Dermis blood vessel endothelial cell (primary cell): Measurements from ENCODE around the gene LRIT1. TPM values are rescaled to one million over a fixed set of nuclear protein-coding genes. Genes with fewer than 3 reads are reported as not detected.

Source experiments
- DNase-seq: peaks from one replicate; pipeline ENCODE4 v3.0.0; 2010
- total RNA-seq: library from RNA; depleted of rRNA; stranded (reverse); fragments of >200 nt; gene quantifications from 2 replicates; pipeline ENCODE4 v1.2.3, GENCODE V29; 2014

Gene LRIT1
- total RNA-seq, 1 donor from 2014 or later: not detected

GRCh38 chr10:84191106-84191505 lies 50.2 kb downstream of the LRIT1 start:
- DNase-seq: no peak

GRCh38 chr10:84190621-84191020 lies 50.7 kb downstream of the LRIT1 start:
- DNase-seq: no peak

GRCh38 chr10:84188815-84189214 lies 52.5 kb downstream of the LRIT1 start:
- no peak for DNase-seq

- DNase-seq: no peak
Observed at GRCh38 chr10:84185526-84186175, 55.7 kb downstream of the LRIT1 start.

GRCh38 chr10:84184517-84184916 lies 56.8 kb downstream of the LRIT1 start:
- DNase-seq: no peak

- no peak for DNase-seq
Observed at GRCh38 chr10:84181631-84182030, 59.7 kb downstream of the LRIT1 start.

Other genes with a start within 250 kb of the LRIT1 start
- gene GHITM, start 102.0 kb downstream of the LRIT1 start, total RNA-seq: 192 and 193 TPM in 2 replicates
- 0.47 TPM in 1 of 2 replicates, not detected in the other for gene GPR15LG, start 67.7 kb downstream of the LRIT1 start, total RNA-seq
- 0.68 and 2.3 TPM in 2 replicates for gene CDHR1, start 47.0 kb downstream of the LRIT1 start, total RNA-seq
- not detected in 2 replicates for gene LRIT2, start 16.0 kb downstream of the LRIT1 start, total RNA-seq
- gene RGR, start 3.5 kb upstream of the LRIT1 start, total RNA-seq: not detected in 2 replicates
- gene CCSER2, start 87.0 kb upstream of the LRIT1 start, total RNA-seq: 22.5 and 32.7 TPM in 2 replicates